OCI-LY3 (cell line): ENCODE results near the gene NIN.
A peak's percentile ranks its signal among the peaks of the same experiment; 100 is the strongest.

ENCODE experiments used
- H2AFZ ChIP-seq: fragments of 200-600, 300-600 bp; shearing (Covaris generic); 2 replicates; pipeline ENCODE4 v1.6.0; 2014; ENCODE audit warnings: antibody characterized with exemption, low read depth, low read length
- H3K27ac ChIP-seq: fragments of 200-600, 300-600 bp; sonication (generic); 2 replicates; pipeline ENCODE4 v1.5.1; 2014; ENCODE audit warnings: mild to moderate bottlenecking, low read length, moderate library complexity, mixed read lengths
- H3K27me3 ChIP-seq: fragments of 200-600, 300-600 bp; sonication (generic); 2 replicates; pipeline ENCODE4 v1.6.1; 2014; ENCODE audit warnings: low read depth, low read length, mixed read lengths
- H3K36me3 ChIP-seq: fragments of 200-600, 300-600 bp; sonication (generic); replicated peaks from 2 replicates; pipeline ENCODE3; 2014; ENCODE audit warnings: low read depth, low read length, mixed read lengths
- H3K4me1 ChIP-seq: fragments of 300-600, 200-600 bp; sonication (generic); 2 replicates; pipeline ENCODE4 v1.6.1; 2014; ENCODE audit warnings: low read length, mixed read lengths
- H3K4me2 ChIP-seq: fragments of 200-600, 300-600 bp; sonication (generic); 2 replicates; pipeline ENCODE4 v1.6.1; 2014; ENCODE audit warnings: low read length, mixed read lengths
- H3K4me3 ChIP-seq: fragments of 300-600, 200-600 bp; sonication (generic); 2 replicates; pipeline ENCODE4 v1.5.1; 2014; ENCODE audit warnings: antibody characterized with exemption, mild to moderate bottlenecking, low read length, moderate library complexity
- H3K79me2 ChIP-seq: fragments of 300-600, 200-600 bp; shearing (Covaris generic); 2 replicates; pipeline ENCODE4 v1.6.1; 2014; ENCODE audit warnings: mild to moderate bottlenecking, low read length, mixed read lengths
- H3K9ac ChIP-seq: fragments of 300-600, 200-600 bp; shearing (Covaris generic); 2 replicates; pipeline ENCODE4 v1.6.0; 2014; ENCODE audit warnings: mild to moderate bottlenecking, low read length, moderate library complexity
- H3K9me3 ChIP-seq: fragments of 200-600, 300-600 bp; shearing (Covaris generic); 2 replicates; pipeline ENCODE4 v1.6.1; 2014; ENCODE audit warnings: low read length, mixed read lengths; ENCODE audit not compliant: insufficient read depth
- H4K20me1 ChIP-seq: fragments of 200-600, 300-600 bp; sonication (generic); 2 replicates; pipeline ENCODE4 v1.6.1; 2016; ENCODE audit warnings: low read length, mixed read lengths; ENCODE audit not compliant: insufficient read depth
- CTCF ChIP-seq: fragments of 200-600, 300-600 bp; sonication (generic); IDR thresholded peaks from 2 replicates; pipeline ENCODE4 v1.5.1; 2014; ENCODE audit warnings: antibody characterized with exemption, low read length, low read depth
- EZH2phosphoT487 ChIP-seq: fragments of 200-600 bp; shearing (Covaris generic); IDR thresholded peaks from 2 replicates; pipeline ENCODE4 v1.6.1; 2018; ENCODE audit warnings: antibody characterized with exemption, mixed run types, low read depth

The NIN gene

GRCh38 chr14:50798048-50798421, 32.9 kb downstream of the NIN start:
- Histone ChIP-seq H4K20me1 (peaks cover 5% of the 10 kb centered on the region; the same call in 1 of the 2 replicates), H2AFZ (no peak overlapping the region), H3K79me2 (peaks cover 50% of the 10 kb centered on the region), H3K4me2 (peak overlapping the region; percentile 43), H3K27me3 (no peaks in the 10 kb centered on the region), H3K36me3 (peaks cover 36% of the 10 kb centered on the region), H3K27ac (peak overlapping the region; percentile 63), H3K9ac (peak overlapping the region; percentile 21; the same call in 1 of the 2 replicates), H3K4me3 (no peak overlapping the region), H3K4me1 (peaks cover 62% of the 10 kb centered on the region), H3K9me3 (no peaks in the 10 kb centered on the region)
- TF ChIP-seq CTCF (no peak), EZH2phosphoT487 (no peak)

- no peak for TF ChIP-seq CTCF
- no peak for TF ChIP-seq EZH2phosphoT487
- Histone ChIP-seq H3K79me2 (peaks cover 56% of the 10 kb centered on the region), H3K4me2 (peak overlapping the region; percentile 43), H3K27ac (peak overlapping the region; percentile 63), H3K4me1 (peaks cover 68% of the 10 kb centered on the region), H4K20me1 (peaks cover 5% of the 10 kb centered on the region; the same call in 1 of the 2 replicates), H3K36me3 (peaks cover 35% of the 10 kb centered on the region), H3K9ac (peak overlapping the region; percentile 21; the same call in 1 of the 2 replicates), H3K4me3 (no peak overlapping the region), H3K9me3 (no peaks in the 10 kb centered on the region), H2AFZ (no peak overlapping the region), H3K27me3 (no peaks in the 10 kb centered on the region)
These were observed 33.5 kb downstream of the NIN start for GRCh38 chr14:50797250-50798047.

- no peak for TF ChIP-seq CTCF
- TF ChIP-seq EZH2phosphoT487: no peak
- Histone ChIP-seq H3K9ac (no peak overlapping the region), H4K20me1 (peaks cover 5% of the 10 kb centered on the region; the same call in 1 of the 2 replicates), H3K4me1 (peaks cover 78% of the 10 kb centered on the region), H3K4me3 (no peak overlapping the region), H3K79me2 (peaks cover 55% of the 10 kb centered on the region), H3K9me3 (no peaks in the 10 kb centered on the region), H3K27me3 (no peaks in the 10 kb centered on the region), H3K36me3 (peaks cover 31% of the 10 kb centered on the region), H3K4me2 (peak overlapping the region; percentile 35), H3K27ac (0 out of 2 replicates have a peak overlapping the region, but pooled peaks have one; percentile 4), H2AFZ (no peak overlapping the region)
These were observed 34.6 kb downstream of the NIN start for GRCh38 chr14:50796390-50796789.

- Histone ChIP-seq H3K27ac (0 out of 2 replicates have a peak overlapping the region, but pooled peaks have one; percentile 4), H3K4me2 (peak overlapping the region; percentile 35), H4K20me1 (peaks cover 5% of the 10 kb centered on the region; the same call in 1 of the 2 replicates), H3K4me1 (peaks cover 81% of the 10 kb centered on the region), H3K36me3 (peaks cover 28% of the 10 kb centered on the region), H3K9ac (no peak overlapping the region), H3K27me3 (no peaks in the 10 kb centered on the region), H2AFZ (no peak overlapping the region), H3K9me3 (no peaks in the 10 kb centered on the region), H3K4me3 (no peak overlapping the region), H3K79me2 (peaks cover 53% of the 10 kb centered on the region)
- TF ChIP-seq CTCF (no peak), EZH2phosphoT487 (no peak)
These were observed 35.1 kb downstream of the NIN start for GRCh38 chr14:50795909-50796308.
